ENCODE results near the gene CTNNA2.
"Not testable (repeated sequence)": the region's sequence is repeated elsewhere in the genome, so short reads cannot be mapped to it uniquely, and the experiment has no call there.

Gene CTNNA2

GRCh38 chr2:79994965-79995364 is 482.1 kb downstream of the CTNNA2 start:
- DNase-seq = peak; percentile 47

- no peak for DNase-seq
Observed at GRCh38 chr2:79996709-79997108, 483.9 kb downstream of the CTNNA2 start.

GRCh38 chr2:80001701-80002101 is 488.9 kb downstream of the CTNNA2 start:
- DNase-seq = no peak

- no peak for DNase-seq
Observed at GRCh38 chr2:80002112-80002511, 489.3 kb downstream of the CTNNA2 start.

GRCh38 chr2:80002568-80003157 is 489.8 kb downstream of the CTNNA2 start:
- no peak for DNase-seq

GRCh38 chr2:80007777-80008503 is 495.1 kb downstream of the CTNNA2 start:
- no peak for DNase-seq

- no peak for DNase-seq
Observed at GRCh38 chr2:80008596-80008995, 495.7 kb downstream of the CTNNA2 start.

- no peak for DNase-seq
Observed at GRCh38 chr2:80009211-80009610, 496.4 kb downstream of the CTNNA2 start.

- no peak for DNase-seq
Observed at GRCh38 chr2:80012061-80012460, 499.2 kb downstream of the CTNNA2 start.

GRCh38 chr2:80014637-80015036 is 501.8 kb downstream of the CTNNA2 start:
- no peak for DNase-seq

- no peak for DNase-seq
Observed at GRCh38 chr2:80016171-80016570, 503.3 kb downstream of the CTNNA2 start.

GRCh38 chr2:80019571-80020460 is 507.0 kb downstream of the CTNNA2 start:
- DNase-seq = peak; percentile 5

GRCh38 chr2:80022018-80022417 is 509.2 kb downstream of the CTNNA2 start:
- no peak for DNase-seq

- no peak for DNase-seq
Observed at GRCh38 chr2:80026040-80026729, 513.3 kb downstream of the CTNNA2 start.

GRCh38 chr2:80028051-80028450 is 515.2 kb downstream of the CTNNA2 start:
- no peak for DNase-seq

- no peak for DNase-seq
Observed at GRCh38 chr2:80028584-80028983, 515.7 kb downstream of the CTNNA2 start.

- no peak for DNase-seq
Observed at GRCh38 chr2:80030135-80030534, 517.3 kb downstream of the CTNNA2 start.

- DNase-seq = not testable (repeated sequence)
Observed at GRCh38 chr2:80032684-80033083, 519.8 kb downstream of the CTNNA2 start.

GRCh38 chr2:80035749-80036285 is 523.0 kb downstream of the CTNNA2 start:
- DNase-seq = no peak

GRCh38 chr2:80037310-80037709 is 524.5 kb downstream of the CTNNA2 start:
- DNase-seq = no peak

GRCh38 chr2:80040226-80040625 is 527.4 kb downstream of the CTNNA2 start:
- no peak for DNase-seq

- no peak for DNase-seq
Observed at GRCh38 chr2:80042635-80043034, 529.8 kb downstream of the CTNNA2 start.

- no peak for DNase-seq
Observed at GRCh38 chr2:80048296-80048695, 535.4 kb downstream of the CTNNA2 start.

All from NCI-H82 (cell line).